Breast epithelium (tissue), 4 donors: ENCODE measurements around the gene ANKRD36. TPM values are rescaled to one million over a fixed set of nuclear protein-coding genes. Genes with fewer than 3 reads are reported as not detected.
"Not testable (repeated sequence)": the region's sequence is repeated elsewhere in the genome, so short reads cannot be mapped to it uniquely, and the experiment has no call there.

Source experiments
- DNase-seq, 2 donors: peaks; one replicate each; pipeline ENCODE4 v3.0.0-alpha.2; 2019; ENCODE audit warnings: low spot score in 2 of 2
- H3K27ac ChIP-seq, 2 donors: fragments of 200-600 bp; sonication (generic) in 1 of 2; one replicate each; pipeline ENCODE4 v1.5.1; 2016 to 2019; ENCODE audit warnings: mild to moderate bottlenecking in 1 of 2
- H3K27me3 ChIP-seq, 2 donors: fragments of 200-600 bp; sonication (generic) in 1 of 2; one replicate each; pipeline versions ENCODE4 v1.5.1 to v1.6.0; 2017 to 2019; ENCODE audit warnings: control low read depth in 1 of 2, mild to moderate bottlenecking in 1 of 2
- H3K36me3 ChIP-seq: fragments of 200-600 bp; one replicate; pipeline ENCODE4 v1.5.1; 2019
- H3K4me1 ChIP-seq, 2 donors: fragments of 200-600 bp; sonication (generic); one replicate each; pipeline ENCODE4 v1.5.1; 2016 to 2019; ENCODE audit warnings: control low read depth in 1 of 2
- H3K4me3 ChIP-seq, 3 donors: fragments of 200-600 bp; sonication (generic); 1 replicate in 2 of 3; 2 replicates in 1 of 3; pipeline ENCODE4 v1.5.1; 2016 to 2019; ENCODE audit warnings: mild to moderate bottlenecking in 3 of 3, moderate library complexity in 2 of 3
- H3K9me3 ChIP-seq, 2 donors: fragments of 200-600 bp; sonication (generic) in 1 of 2; one replicate each; pipeline ENCODE4 v1.5.1; 2016 to 2019; ENCODE audit warnings: control low read depth in 1 of 2
- CTCF ChIP-seq, 3 donors: fragments of 450-650 bp; IDR thresholded peaks; one replicate each; pipeline ENCODE4 v1.5.1; 2016 to 2017; ENCODE audit warnings: antibody characterized with exemption in 3 of 3, mild to moderate bottlenecking in 3 of 3, moderate library complexity in 3 of 3
- POLR2A ChIP-seq: fragments of 450-650 bp; IDR thresholded peaks from one replicate; pipeline ENCODE4 v1.6.1; 2016; ENCODE audit warnings: antibody characterized with exemption, mild to moderate bottlenecking, moderate library complexity
- POLR2AphosphoS5 ChIP-seq, 3 donors: sonication (generic); formaldehyde crosslinking; IDR thresholded peaks; one replicate each; pipeline ENCODE4 v1.6.1; 2017; ENCODE audit warnings: antibody characterized with exemption in 3 of 3
- intact Hi-C: fragments of 100-400 bp; cut with DNase I; formaldehyde crosslinking; loops from one replicate; pipeline ENCODE4 v1.15.1; 2023; ENCODE audit warnings: low total_unique reads
- total RNA-seq, 3 donors: library from RNA; depleted of rRNA; stranded (reverse); fragments of >200 nt; gene quantifications; one replicate each; pipeline ENCODE4 v1.1.0, GENCODE V29; 2016

The ANKRD36 gene
- 10 to 100 TPM; 37.0 to 64.7 (median 44.6) TPM for total RNA-seq

- intact Hi-C loops, result not testable (repeated sequence)
Observed at GRCh38 chr2:97113050-97113881, at the start of gene ANKRD36. Gene ANKRD36, plus strand, starts transcription at chr2:97113153. Its CDS starts 587 bp downstream, at chr2:97113740.

GRCh38 chr2:97066030-97066429 is 46.9 kb upstream of the ANKRD36 start:
- H3K27me3 ChIP-seq, H3K4me3 ChIP-seq, H3K9me3 ChIP-seq, H3K27ac ChIP-seq, H3K4me1 ChIP-seq, intact Hi-C loops, H3K36me3 ChIP-seq, DNase-seq: not testable (repeated sequence)

More at GRCh38 chr2:97113050-97113881, at the start of gene ANKRD36:
- Histone ChIP-seq H3K4me3 (peak within 1 kb of the TSS; percentile 61 to 92 (median 74)), H3K27ac (peak within 1 kb of the TSS; percentile 84 to 95)
- not testable (repeated sequence) for H3K36me3 ChIP-seq, H3K4me1 ChIP-seq, H3K9me3 ChIP-seq, H3K27me3 ChIP-seq
- peak in 2 of 3 donors; percentile 30 to 49 for TF ChIP-seq CTCF (IDR thresholded peaks at IDR 0.05)
- peak; percentile 61 to 71 for DNase-seq

- Histone ChIP-seq H3K36me3 (no peaks in the 10 kb centered on the region), H3K4me1 (no peaks in the 10 kb centered on the region), H3K4me3 (no peak overlapping the region), H3K9me3 (peaks cover 5 to 6% of the 10 kb centered on the region in 2 donors), H3K27me3 (no peaks in the 10 kb centered on the region), H3K27ac (no peak overlapping the region)
- TF ChIP-seq POLR2A (no peak), CTCF (IDR thresholded peaks at IDR 0.05) (no peak), POLR2AphosphoS5 (IDR thresholded peaks at IDR 0.05) (no peak)
- DNase-seq, result no peak
- intact Hi-C loops, result no loop called here
Observed at GRCh38 chr2:97067279-97068004, 45.5 kb upstream of the ANKRD36 start.

- H3K36me3 ChIP-seq, result no peaks in the 10 kb centered on the region
- DNase-seq, result no peak
- H3K4me1 ChIP-seq, result no peaks in the 10 kb centered on the region
- TF ChIP-seq CTCF (IDR thresholded peaks at IDR 0.05) (no peak), POLR2A (no peak), POLR2AphosphoS5 (IDR thresholded peaks at IDR 0.05) (no peak)
- intact Hi-C loops, result no loop called here
- H3K4me3 ChIP-seq, result no peak overlapping the region
- no peaks in the 10 kb centered on the region for H3K27me3 ChIP-seq
- no peak overlapping the region for H3K27ac ChIP-seq
- H3K9me3 ChIP-seq, result peaks cover 5 to 6% of the 10 kb centered on the region in 2 donors
Observed at GRCh38 chr2:97068074-97068473, 44.9 kb upstream of the ANKRD36 start.

- DNase-seq, H3K9me3 ChIP-seq, H3K4me3 ChIP-seq, H3K36me3 ChIP-seq, intact Hi-C loops, H3K27me3 ChIP-seq, H3K27ac ChIP-seq, H3K4me1 ChIP-seq: not testable (repeated sequence)
Observed at GRCh38 chr2:97068722-97069121, 44.2 kb upstream of the ANKRD36 start.

GRCh38 chr2:97070915-97071314 is 42.0 kb upstream of the ANKRD36 start:
- DNase-seq, intact Hi-C loops, H3K9me3 ChIP-seq, H3K36me3 ChIP-seq, H3K4me1 ChIP-seq, H3K4me3 ChIP-seq, H3K27ac ChIP-seq, H3K27me3 ChIP-seq: not testable (repeated sequence)

- H3K36me3 ChIP-seq, H3K27ac ChIP-seq, H3K4me3 ChIP-seq, H3K4me1 ChIP-seq, intact Hi-C loops, DNase-seq, H3K27me3 ChIP-seq, H3K9me3 ChIP-seq: not testable (repeated sequence)
Observed at GRCh38 chr2:97077213-97077612, 35.7 kb upstream of the ANKRD36 start.

- H3K4me1 ChIP-seq, DNase-seq, H3K36me3 ChIP-seq, H3K4me3 ChIP-seq, intact Hi-C loops, H3K27me3 ChIP-seq, H3K27ac ChIP-seq, H3K9me3 ChIP-seq: not testable (repeated sequence)
Observed at GRCh38 chr2:97080855-97081254, 32.1 kb upstream of the ANKRD36 start.

- H3K36me3 ChIP-seq, H3K4me3 ChIP-seq, H3K9me3 ChIP-seq, DNase-seq, H3K27me3 ChIP-seq, H3K27ac ChIP-seq, intact Hi-C loops, H3K4me1 ChIP-seq: not testable (repeated sequence)
Observed at GRCh38 chr2:97082206-97082605, 30.7 kb upstream of the ANKRD36 start.

- H3K4me3 ChIP-seq, H3K4me1 ChIP-seq, H3K27me3 ChIP-seq, intact Hi-C loops, H3K36me3 ChIP-seq, H3K27ac ChIP-seq, DNase-seq, H3K9me3 ChIP-seq: not testable (repeated sequence)
Observed at GRCh38 chr2:97083516-97083915, 29.4 kb upstream of the ANKRD36 start.
